Stimulated activated CD4-positive, alpha-beta T cell treated with anti-CD3 and anti-CD28 coated beads, Interleukin-1b, Interleukin-23, amount 100 ng/mL, for 1 hour (primary cell): ENCODE results near the gene OMP.

ENCODE experiments used
- DNase-seq, 2 donors: peaks; one replicate each; pipeline ENCODE4 v3.0.0-alpha.2; 2020; ENCODE audit warnings: low read depth in 2 of 2

Gene OMP

DNA sequence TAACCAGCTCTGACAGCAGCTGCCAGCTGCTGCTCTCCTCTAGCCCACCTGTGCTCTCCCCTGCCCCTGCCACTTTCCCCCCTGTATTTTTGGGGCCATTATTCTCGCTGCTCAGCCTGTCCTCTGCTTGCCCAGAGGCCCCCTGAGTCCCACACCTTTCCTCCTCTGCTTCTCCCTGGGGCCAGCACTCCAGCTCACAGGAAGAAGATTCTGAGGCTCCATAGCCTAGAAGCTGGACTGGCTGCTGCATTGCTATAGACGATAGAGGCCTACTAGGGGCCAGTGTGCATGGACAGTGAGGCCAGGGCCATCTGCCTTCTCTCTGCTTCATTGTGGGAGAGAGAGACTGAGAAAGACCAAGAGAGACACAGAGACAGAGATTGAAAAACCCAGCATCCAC lies 679 bp downstream of the OMP start:
- DNase-seq: no peak

DNA sequence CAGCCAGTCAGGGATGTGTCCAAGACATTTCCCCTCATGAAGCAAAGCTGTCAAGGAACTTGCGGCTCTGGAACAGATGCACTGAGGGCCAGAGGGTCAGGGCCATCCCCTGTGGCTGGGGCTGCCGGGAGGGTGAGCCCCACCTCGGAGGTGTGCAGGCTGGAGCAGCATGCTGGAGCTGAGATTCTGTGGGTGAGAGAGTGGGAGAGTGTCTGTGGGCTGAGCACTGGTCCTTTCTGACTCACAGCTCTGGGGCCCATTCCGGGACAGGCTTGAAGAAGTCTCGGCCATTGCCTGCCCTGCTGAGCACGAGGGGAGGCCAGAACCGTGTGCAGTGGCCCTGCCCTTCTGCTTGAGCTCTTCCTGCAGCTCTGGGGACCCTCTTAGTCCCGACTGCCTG lies 2.1 kb downstream of the OMP start:
- DNase-seq: no peak

DNA sequence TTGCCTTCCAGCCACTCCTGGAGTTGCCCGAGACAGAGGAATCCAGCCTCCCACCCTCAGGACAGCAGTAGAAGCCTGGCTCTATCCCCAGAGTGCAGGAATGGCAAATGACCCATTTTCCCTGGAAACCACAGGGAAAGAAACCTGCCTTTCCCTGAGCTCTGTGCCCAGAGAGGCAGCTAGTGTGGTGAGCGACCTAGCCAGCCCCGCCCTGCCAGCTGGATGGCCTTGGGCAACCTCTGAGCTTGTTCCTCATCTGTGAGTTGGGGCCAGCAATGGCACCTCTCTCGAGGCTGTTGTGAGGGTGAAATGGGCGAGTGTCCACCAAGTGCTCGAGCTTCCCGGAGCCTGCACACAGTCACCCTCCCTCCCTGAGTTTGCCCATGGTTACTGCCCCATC lies 3.7 kb downstream of the OMP start:
- DNase-seq: no peak

GRCh38 chr11:77106759-77107158 lies 4.1 kb downstream of the OMP start:
- no peak for DNase-seq

- DNase-seq: no peak
Observed at GRCh38 chr11:77107950-77108349, 5.3 kb downstream of the OMP start.

DNA sequence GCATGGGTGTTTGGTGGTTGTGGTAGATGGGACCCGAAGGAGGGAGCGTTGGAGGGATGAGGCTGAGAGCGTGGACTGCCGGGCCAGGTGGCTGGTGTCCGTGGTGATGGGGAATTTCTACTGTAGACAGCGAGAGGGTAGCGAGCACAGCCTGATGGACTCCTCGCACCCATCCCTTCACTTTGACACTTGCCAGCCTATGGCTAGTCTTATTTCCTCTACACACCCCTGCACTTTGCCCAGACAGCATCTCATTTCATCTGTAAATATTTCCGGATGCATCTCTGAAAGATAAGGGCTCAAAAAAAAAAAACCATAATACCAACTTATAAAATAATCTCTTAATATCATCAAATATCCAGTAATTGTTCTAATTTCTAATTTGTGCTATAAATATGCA lies 5.8 kb downstream of the OMP start:
- DNase-seq: no peak

DNA sequence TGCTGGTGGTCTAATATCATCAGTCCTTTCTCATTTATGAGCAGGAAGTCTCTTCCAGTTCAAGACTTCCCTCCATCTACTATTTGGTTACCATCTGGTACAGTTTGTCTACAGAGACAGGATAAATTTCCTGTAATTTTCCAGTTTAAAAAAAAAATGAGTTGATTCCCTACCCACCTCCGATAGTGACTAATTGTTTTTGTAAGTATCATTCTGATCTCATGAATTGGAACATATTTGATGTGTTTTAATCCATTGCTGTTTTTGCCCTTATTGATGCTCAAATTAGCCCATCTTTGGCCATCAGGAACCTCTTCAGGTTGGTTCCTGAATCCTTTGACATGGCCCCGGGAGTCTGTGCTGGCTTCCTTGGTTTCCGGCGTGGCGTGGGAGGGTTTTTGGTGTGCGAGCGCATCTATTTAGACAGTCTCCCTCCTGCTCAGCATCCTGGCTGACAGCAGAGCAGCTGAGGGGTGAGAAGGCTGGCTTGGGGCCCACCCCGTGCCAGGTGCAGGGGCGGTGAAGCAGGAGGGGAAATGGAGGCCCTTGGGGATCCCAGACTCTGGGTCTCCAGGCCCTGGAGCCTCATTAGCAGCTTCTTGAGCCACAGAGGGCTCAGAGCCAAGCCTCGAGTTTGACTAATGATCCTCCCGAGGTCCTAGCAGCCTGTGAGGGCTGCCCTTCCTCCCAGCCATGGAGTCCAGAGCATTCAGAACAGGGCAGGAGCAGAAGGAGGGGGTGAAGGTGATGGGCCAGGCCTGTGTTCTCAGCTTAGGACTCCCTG lies 6.8 kb downstream of the OMP start:
- no peak for DNase-seq

- DNase-seq: no peak
Observed at GRCh38 chr11:77110836-77111235, 8.2 kb downstream of the OMP start.

DNA sequence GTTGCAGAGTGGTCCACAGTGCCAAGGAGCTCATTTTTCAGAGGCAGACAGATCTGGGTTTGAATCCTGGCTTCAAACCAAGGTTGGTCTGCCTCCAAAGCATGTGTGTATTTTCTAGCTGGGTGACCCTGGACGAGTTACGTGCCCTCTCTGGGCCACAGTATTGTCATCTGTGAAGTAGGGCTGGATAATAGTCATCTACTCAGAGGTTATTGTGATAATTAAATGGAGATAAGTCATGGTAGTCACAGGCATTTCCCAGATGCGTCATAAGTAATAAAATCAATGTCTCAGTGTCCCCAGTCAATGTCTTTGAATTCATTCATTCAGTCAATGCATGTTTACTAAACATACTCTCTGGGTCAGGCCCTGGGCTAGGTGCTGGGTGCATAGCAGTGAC lies 8.6 kb downstream of the OMP start:
- DNase-seq: no peak

DNA sequence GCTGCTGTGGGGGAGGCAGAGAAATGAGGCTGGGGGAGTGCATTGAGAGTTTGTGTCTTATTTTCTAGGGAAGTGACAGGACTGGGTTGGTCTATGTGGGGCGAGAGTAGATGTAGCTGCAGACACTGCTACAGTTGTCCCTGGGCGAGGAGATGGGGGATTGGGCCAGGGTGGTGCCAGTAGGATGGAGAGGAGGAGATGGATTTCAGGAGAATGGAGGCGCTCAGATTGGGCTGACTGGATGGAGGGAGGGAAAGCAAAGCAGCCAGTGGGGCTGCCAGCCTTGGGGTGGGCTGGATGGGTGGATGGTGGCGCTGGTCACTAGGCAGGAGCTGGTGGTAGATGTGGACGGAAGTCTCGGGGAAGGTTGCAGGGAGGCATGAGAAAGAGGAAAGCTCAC lies 9.3 kb downstream of the OMP start:
- DNase-seq: no peak

GRCh38 chr11:77112641-77113381 lies 10.2 kb downstream of the OMP start:
- no peak for DNase-seq

DNA sequence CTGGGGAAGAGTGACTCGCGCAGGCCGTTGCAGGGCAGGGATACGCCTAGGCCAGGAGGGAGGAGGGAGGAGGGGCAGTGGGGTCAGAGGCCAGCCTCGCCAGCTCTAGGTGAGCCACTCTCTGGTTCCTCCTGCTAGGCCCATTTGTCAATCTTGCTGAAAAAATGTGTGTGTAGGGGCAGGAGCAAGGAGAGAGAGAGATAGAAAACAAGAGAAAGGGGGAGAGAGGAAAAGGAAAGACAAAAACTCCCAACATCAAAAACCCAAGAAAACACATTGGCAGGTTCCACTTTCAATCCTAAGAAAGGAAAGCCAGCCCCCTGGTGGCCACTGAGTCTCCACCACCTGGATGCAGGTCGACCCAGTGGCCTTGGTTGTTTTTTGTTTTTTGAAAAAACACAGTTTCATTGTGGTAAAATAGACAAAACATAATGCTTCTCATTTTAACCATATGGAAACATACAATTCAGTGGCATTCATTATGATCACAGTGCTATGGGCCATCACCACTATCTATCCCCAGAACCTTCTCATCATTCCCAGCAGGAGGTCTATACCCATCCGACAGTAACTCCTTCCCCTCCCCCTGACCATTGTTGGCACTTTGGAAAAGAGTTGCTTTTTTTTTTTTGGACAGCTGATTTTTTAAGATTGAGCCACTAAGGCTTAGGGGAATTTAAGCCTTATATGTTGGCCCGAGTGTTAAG lies 10.9 kb downstream of the OMP start:
- DNase-seq: no peak

DNA sequence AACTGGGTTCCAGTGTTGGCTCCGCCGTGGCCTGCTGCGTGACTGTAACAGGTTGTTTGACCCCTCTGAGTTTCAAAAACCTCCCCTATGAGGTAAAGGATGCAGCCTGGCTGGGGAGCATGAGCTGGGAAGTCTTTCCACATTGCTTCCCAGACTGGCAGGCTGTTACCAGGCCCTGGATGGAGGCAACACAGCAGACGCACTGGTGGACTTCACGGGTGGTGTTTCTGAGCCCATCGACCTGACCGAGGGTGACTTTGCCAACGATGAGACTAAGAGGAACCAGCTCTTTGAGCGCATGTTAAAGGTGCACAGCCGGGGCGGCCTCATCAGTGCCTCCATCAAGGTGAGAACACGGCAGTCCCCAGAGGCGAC lies 11.4 kb downstream of the OMP start:
- no peak for DNase-seq

DNA sequence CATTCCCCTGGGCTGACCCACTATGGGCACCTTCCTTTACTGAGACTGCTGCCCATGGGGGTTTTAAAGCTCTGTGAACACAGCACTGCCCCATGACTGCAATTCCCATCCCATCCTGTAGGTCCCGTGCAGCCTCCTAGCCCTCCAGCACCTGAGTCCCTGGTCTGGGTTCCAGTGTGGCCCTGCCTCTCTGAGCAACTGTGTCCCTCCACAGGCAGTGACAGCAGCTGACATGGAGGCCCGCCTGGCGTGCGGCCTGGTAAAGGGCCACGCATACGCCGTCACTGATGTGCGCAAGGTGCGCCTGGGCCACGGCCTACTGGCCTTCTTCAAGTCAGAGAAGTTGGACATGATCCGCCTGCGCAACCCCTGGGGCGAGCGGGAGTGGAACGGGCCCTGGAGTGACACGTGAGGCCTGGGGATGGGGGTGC lies 12.6 kb downstream of the OMP start:
- no peak for DNase-seq

DNA sequence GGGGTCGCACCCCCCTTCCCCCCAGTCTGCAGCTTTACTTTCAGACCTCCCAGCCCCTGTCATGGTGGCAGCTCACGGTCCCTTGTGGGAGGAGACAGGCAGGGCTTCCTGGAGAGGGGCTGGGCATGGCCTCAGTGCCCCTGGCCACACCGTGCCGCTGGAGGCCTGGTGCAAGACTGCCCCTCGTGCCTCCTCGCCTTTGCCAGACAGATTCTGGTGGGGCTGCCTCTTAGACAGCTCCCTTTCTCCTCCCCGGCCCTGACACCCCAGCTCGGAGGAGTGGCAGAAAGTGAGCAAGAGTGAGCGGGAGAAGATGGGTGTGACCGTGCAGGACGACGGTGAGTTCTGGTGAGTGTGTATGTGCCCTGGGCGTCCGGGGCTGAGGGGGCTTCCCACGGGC lies 13.3 kb downstream of the OMP start:
- no peak for DNase-seq

- no peak for DNase-seq
Observed at GRCh38 chr11:77117492-77117891, 14.9 kb downstream of the OMP start.

GRCh38 chr11:77118086-77118485 lies 15.4 kb downstream of the OMP start:
- DNase-seq: no peak

- DNase-seq: no peak
Observed at GRCh38 chr11:77118971-77119370, 16.3 kb downstream of the OMP start.

DNA sequence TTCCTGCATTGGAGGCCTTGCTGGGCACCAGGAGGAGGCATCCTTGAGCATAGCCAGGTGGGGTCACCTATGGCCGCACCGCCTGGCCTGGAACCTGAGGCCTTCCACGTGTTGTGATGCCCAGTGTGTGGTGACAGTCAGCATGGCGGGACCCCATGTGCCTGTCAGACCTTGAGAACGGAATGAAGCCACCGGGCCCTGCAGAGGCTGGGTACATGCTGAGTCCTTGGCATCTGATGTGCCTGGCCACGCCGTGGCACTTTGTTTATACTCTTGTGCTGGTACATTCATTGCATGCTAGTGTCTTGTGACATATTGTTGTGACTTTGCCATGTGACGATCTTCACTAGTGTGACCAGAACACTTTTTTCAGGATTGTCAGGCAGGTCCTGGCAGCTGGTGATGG lies 16.9 kb downstream of the OMP start:
- DNase-seq: no peak

- no peak for DNase-seq
Observed at GRCh38 chr11:77120571-77120970, 17.9 kb downstream of the OMP start.

- no peak for DNase-seq
Observed at GRCh38 chr11:77121096-77121640, 18.5 kb downstream of the OMP start.

DNA sequence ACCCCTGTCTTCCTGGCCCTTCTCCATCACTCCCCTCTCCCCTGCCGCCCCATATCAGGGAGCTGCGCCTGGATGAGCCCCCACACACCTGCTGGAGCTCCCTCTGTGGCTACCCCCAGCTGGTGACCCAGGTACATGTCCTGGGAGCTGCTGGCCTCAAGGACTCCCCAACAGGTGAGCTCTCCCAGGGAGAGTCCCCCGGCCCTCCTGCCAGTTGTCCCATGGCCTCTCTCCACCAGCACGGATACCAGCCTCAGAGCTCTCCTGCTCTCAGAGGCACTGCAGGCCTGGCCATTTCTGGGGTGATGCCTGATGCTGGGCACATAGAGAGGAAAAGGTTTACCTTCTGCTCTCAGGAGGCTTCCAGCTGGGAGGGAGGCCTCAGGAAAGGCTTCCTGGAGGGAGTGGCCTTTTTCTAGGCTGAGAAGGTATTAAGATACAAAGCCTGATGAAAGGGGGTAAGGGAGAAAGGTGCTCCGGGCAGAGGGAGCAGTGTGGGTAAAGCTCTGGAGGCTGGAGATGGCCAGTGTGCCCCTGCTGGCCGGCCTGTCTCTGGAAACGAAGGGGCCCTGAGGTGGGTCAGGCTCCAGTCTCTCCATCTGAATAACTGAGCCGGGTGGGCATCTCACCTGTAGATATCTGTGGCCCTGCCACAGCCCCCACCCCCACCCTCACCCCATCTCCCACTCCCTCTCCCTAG lies 19.4 kb downstream of the OMP start:
- DNase-seq: no peak
